B cell (primary cell): Measurements from ENCODE around the gene FAM43A. TPM values are rescaled to one million over a fixed set of nuclear protein-coding genes. Genes with fewer than 3 reads are reported as not detected.

Source experiments
- ATAC-seq: fragments of 200-7000 bp; cut with Tn5 transposase; one replicate; pipeline ENCODE4 v1.10.0; 2021; ENCODE audit warnings: low read depth, mild to moderate bottlenecking, moderate number of reproducible peaks, moderate library complexity
- CTCF ChIA-PET: fragments of 350-600 bp; sonication (Branson Sonifier 250); formaldehyde crosslinking; loops from one replicate; lab custom pipeline; 2021; ENCODE audit warnings: antibody characterized with exemption, inconsistent platforms; lab: Charles Lee
- POLR2A ChIA-PET: fragments of 350-600 bp; sonication (Branson Sonifier 250); formaldehyde crosslinking; loops from one replicate; lab custom pipeline; 2021; ENCODE audit warnings: antibody characterized with exemption; lab: Charles Lee
- DNase-seq: peaks from one replicate; pipeline ENCODE4 v3.0.0; 2013
- H2AFZ ChIP-seq: 2 replicates; pipeline ENCODE4 v1.6.1; 2012; ENCODE audit warnings: mild to moderate bottlenecking, low read depth, low read length; ENCODE audit not compliant: insufficient read depth, poor library complexity, severe bottlenecking
- H3K27ac ChIP-seq, 2 donors: 1 replicate in 1 of 2; 2 replicates in 1 of 2; pipeline ENCODE4 v1.5.1; 2012 to 2013; ENCODE audit warnings: low read length in 2 of 2, mild to moderate bottlenecking in 2 of 2, moderate library complexity in 1 of 2
- H3K27me3 ChIP-seq, 4 experiments: fragments of 200-600 bp in 1 of 4; sonication (generic) in 1 of 4; replicated peaks in 1 of 4; 1 replicate in 2 of 4; 2 replicates in 2 of 4; pipeline versions ENCODE4 v1.6.1 to v1.7.0; 2013 to 2016; ENCODE audit warnings: low read length in 3 of 4, mild to moderate bottlenecking in 2 of 4, mixed read lengths in 1 of 4, moderate library complexity in 1 of 4; ENCODE audit not compliant: insufficient read depth in 4 of 4, control insufficient read depth in 3 of 4; ENCODE audit errors: control extremely low read depth in 1 of 4
- H3K36me3 ChIP-seq, 2 experiments: replicated peaks in 1 of 2; 1 replicate in 1 of 2; 2 replicates in 1 of 2; pipeline versions ENCODE4 v1.6.1 to v1.7.1; 2013; ENCODE audit warnings: low read length in 1 of 2; ENCODE audit not compliant: insufficient read depth in 2 of 2, control insufficient read depth in 1 of 2; ENCODE audit errors: control extremely low read depth in 1 of 2, extremely low read depth in 1 of 2
- H3K4me1 ChIP-seq, 2 donors: fragments of 200-600 bp in 1 of 2; sonication (generic) in 1 of 2; 1 replicate in 1 of 2; 2 replicates in 1 of 2; pipeline versions ENCODE4 v1.5.1 to v1.6.1; 2013 to 2017; ENCODE audit warnings: low read length in 2 of 2; ENCODE audit not compliant: control insufficient read depth in 2 of 2, insufficient read depth in 2 of 2
- H3K4me2 ChIP-seq: replicated peaks from 2 replicates; pipeline ENCODE3; 2012; ENCODE audit warnings: mild to moderate bottlenecking, low read depth, low read length; ENCODE audit not compliant: poor library complexity, severe bottlenecking
- H3K4me3 ChIP-seq, 5 experiments: fragments of 200-600 bp in 1 of 5; sonication (generic) in 1 of 5; 1 replicate in 3 of 5; 2 replicates in 2 of 5; pipeline versions ENCODE4 v1.5.1 to v1.7.0; 2011 to 2016; ENCODE audit warnings: low read length in 4 of 5, mild to moderate bottlenecking in 4 of 5, low read depth in 2 of 5, control low read depth in 1 of 5, moderate library complexity in 1 of 5; ENCODE audit not compliant: insufficient read depth in 1 of 5; ENCODE audit errors: control extremely low read depth in 1 of 5, extremely low read depth in 1 of 5
- H3K79me2 ChIP-seq: fragments of 200-600 bp; sonication (generic); one replicate; pipeline ENCODE4 v1.6.0; 2016; ENCODE audit warnings: low read length; ENCODE audit not compliant: control insufficient read depth, insufficient read depth
- H3K9ac ChIP-seq: fragments of 200-600 bp; sonication (generic); 2 replicates; pipeline ENCODE4 v1.6.1; 2017; ENCODE audit warnings: mild to moderate bottlenecking, low read length, moderate library complexity
- H3K9me3 ChIP-seq, 3 donors: one replicate each; pipeline versions ENCODE4 v1.6.1 to v1.7.1; 2013; ENCODE audit warnings: low read length in 2 of 3; ENCODE audit not compliant: control insufficient read depth in 2 of 3, insufficient read depth in 1 of 3; ENCODE audit errors: control extremely low read depth in 1 of 3
- H4K20me1 ChIP-seq: 2 replicates; pipeline ENCODE4 v1.6.0; 2012; ENCODE audit warnings: mild to moderate bottlenecking, low read length; ENCODE audit not compliant: insufficient read depth, control insufficient read depth, poor library complexity, severe bottlenecking
- H3K27ac Mint-ChIP-seq: one replicate; pipeline ENCODE4 v1.8.0; 2021; ENCODE audit warnings: mixed read lengths
- H3K27me3 Mint-ChIP-seq: one replicate; pipeline ENCODE4 v1.8.0; 2021; ENCODE audit warnings: mixed read lengths
- H3K4me1 Mint-ChIP-seq: one replicate; pipeline ENCODE4 v1.8.0; 2021; ENCODE audit warnings: mixed read lengths
- H3K4me3 Mint-ChIP-seq: one replicate; pipeline ENCODE4 v1.8.0; 2021; ENCODE audit warnings: mixed read lengths
- H3K9me3 Mint-ChIP-seq: one replicate; pipeline ENCODE4 v1.8.0; 2022; ENCODE audit warnings: mixed read lengths; ENCODE audit not compliant: insufficient read depth
- CTCF ChIP-seq: fragments of 200-600 bp; IDR thresholded peaks from one replicate; pipeline ENCODE4 v1.8.0; 2022; ENCODE audit warnings: antibody characterized with exemption, mild to moderate bottlenecking
- EZH2 ChIP-seq: IDR thresholded peaks from 2 replicates; pipeline ENCODE4 v1.6.1; 2012; ENCODE audit warnings: borderline replicate concordance, low read depth, mild to moderate bottlenecking, moderate library complexity, low read length; ENCODE audit not compliant: insufficient read depth, poor library complexity, severe bottlenecking
- WGBS: methylation state at CpG from one replicate; pipeline ENCODE4 v1.1.5; 2013; ENCODE audit warnings: missing lambda C conversion rate; ENCODE audit not compliant: insufficient coverage; 5-methylcytosine and 5-hydroxymethylcytosine counted together
- intact Hi-C: fragments of 100-400 bp; cut with micrococcal nuclease; formaldehyde crosslinking; loops from one replicate; pipeline ENCODE4 v1.10.0; 2022
- polyA plus RNA-seq: library from polyadenylated mRNA; depleted of rRNA; stranded (reverse); fragments of >200 nt; gene quantifications from 2 replicates; pipeline ENCODE4 v1.2.3, GENCODE V29; 2012
- total RNA-seq, 2 donors: library from RNA; stranded (reverse); fragments of 120-200 nt in 1 of 2; gene quantifications; 1 replicate in 1 of 2; 2 replicates in 1 of 2; pipeline versions ENCODE4 v1.2.3 to v1.2.4, GENCODE V29; 2013 to 2022

Gene FAM43A
- total and polyA plus RNA-seq, 2 donors (not counting 1 experiment from before 2014, with no cell fraction given), result 17.1 to 78.6 TPM

GRCh38 chr3:194661374-194661773 lies 24.3 kb upstream of the FAM43A start:
- no peaks in the 10 kb centered on the region for H3K4me1 ChIP-seq
- peaks cover 3% of the 10 kb centered on the region for H4K20me1 ChIP-seq
- TF ChIP-seq CTCF (no peak), EZH2 (no peak)
- Mint-ChIP-seq H3K27me3 (no peaks in the 10 kb centered on the region), H3K27ac (no peak overlapping the region), H3K4me1 (no peaks in the 10 kb centered on the region), H3K9me3 (no peaks in the 10 kb centered on the region), H3K4me3 (no peak overlapping the region)
- no peak overlapping the region for H3K9ac ChIP-seq
- DNase-seq (no peak), ATAC-seq (no peak)
- H3K36me3 ChIP-seq, result peaks cover 15 to 75% of the 10 kb centered on the region in 2 experiments
- no peaks in the 10 kb centered on the region for H3K9me3 ChIP-seq
- H2AFZ ChIP-seq, result no peak overlapping the region
- CTCF ChIA-PET, result interaction anchor here (1.3 to 1.5 kb wide), 3 partner anchors 11 to 601 kb away, joined by 4 to 6 read pairs (median 4); partner anchors contain the start of gene LSG1
- peaks cover 18% of the 10 kb centered on the region for H3K79me2 ChIP-seq
- no peaks in the 10 kb centered on the region for H3K27me3 ChIP-seq
- no peak overlapping the region for H3K4me2 ChIP-seq
- no CpG with 5 or more reads among the region's 3 CpGs for WGBS
- no peak overlapping the region for H3K4me3 ChIP-seq
- no peak overlapping the region for H3K27ac ChIP-seq
- POLR2A ChIA-PET, result no interaction called here
- intact Hi-C loops, result no loop called here

DNA sequence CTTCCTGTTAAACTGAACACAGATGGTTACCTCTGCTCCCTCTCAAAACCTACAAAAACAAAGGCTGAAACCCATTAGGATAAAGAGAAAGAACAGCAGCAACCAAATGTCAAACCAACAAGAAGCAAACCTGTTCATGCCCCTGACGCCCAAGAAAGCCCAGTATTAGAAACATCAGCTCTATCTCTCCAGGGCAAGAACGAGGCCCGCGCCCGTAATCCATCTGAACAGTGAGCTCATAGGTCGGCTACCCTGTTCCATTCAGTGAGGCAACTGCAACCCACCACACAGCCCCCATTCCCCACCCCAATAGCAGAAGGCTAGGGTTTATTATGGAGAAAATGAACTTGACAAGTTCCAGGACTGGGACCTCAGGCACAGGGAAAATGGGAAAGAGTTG lies 23.7 kb upstream of the FAM43A start:
- H3K36me3 ChIP-seq, result peaks cover 15 to 80% of the 10 kb centered on the region in 2 experiments
- CTCF ChIA-PET, result interaction anchor here (1.4 to 1.5 kb wide), 2 partner anchors 10 to 21 kb away, joined by 4 to 6 read pairs; partner anchors contain the start of gene LSG1

More for the DNA sequence above, 23.7 kb upstream of the FAM43A start:
- Histone ChIP-seq H3K4me2 (no peak overlapping the region), H3K9me3 (no peaks in the 10 kb centered on the region), H3K27me3 (no peaks in the 10 kb centered on the region), H3K27ac (no peak overlapping the region), H3K9ac (no peak overlapping the region), H3K4me1 (no peaks in the 10 kb centered on the region), H3K79me2 (peaks cover 18% of the 10 kb centered on the region), H4K20me1 (peaks cover 3% of the 10 kb centered on the region), H2AFZ (no peak overlapping the region), H3K4me3 (no peak overlapping the region)
- ATAC-seq (no peak), DNase-seq (no peak)
- 50% methylated on average over 2 of the region's 6 CpGs for WGBS
- TF ChIP-seq CTCF (no peak), EZH2 (no peak)
- Mint-ChIP-seq H3K9me3 (no peaks in the 10 kb centered on the region), H3K27me3 (no peaks in the 10 kb centered on the region), H3K4me1 (no peaks in the 10 kb centered on the region), H3K27ac (no peak overlapping the region), H3K4me3 (no peak overlapping the region)
- POLR2A ChIA-PET, result no interaction called here
- intact Hi-C loops, result no loop called here
